ENCODE measurements around the gene ASB11.
"Not testable (repeated sequence)": the region's sequence is repeated elsewhere in the genome, so short reads cannot be mapped to it uniquely, and the experiment has no call there.

ASB11 gene, protein sequence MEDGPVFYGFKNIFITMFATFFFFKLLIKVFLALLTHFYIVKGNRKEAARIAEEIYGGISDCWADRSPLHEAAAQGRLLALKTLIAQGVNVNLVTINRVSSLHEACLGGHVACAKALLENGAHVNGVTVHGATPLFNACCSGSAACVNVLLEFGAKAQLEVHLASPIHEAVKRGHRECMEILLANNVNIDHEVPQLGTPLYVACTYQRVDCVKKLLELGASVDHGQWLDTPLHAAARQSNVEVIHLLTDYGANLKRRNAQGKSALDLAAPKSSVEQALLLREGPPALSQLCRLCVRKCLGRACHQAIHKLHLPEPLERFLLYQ

DNA sequence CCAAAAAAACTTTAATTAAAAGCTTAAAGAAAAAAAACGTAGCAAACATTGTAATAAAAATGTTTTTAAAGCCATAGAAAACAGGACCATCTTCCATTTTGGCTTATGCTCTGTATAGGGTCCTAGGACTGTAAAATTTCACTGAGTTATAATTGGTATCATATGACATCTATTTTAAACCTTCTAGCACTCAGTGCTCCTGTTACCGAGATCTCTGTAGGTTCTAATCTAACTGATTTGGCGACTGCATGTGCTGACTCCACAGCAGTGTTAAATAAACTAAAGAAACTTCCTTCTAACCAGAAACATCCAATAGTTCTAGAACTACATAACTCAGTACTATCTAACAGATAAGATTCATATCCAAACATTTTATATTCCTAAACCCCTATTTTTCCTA is at the start of gene ASB11:
Gene ASB11, minus strand, starts transcription at position 132 of the 400 bp plus-strand sequence. Its CDS starts 35 bp downstream, at position 97.
- DNase-seq = no peak

DNA sequence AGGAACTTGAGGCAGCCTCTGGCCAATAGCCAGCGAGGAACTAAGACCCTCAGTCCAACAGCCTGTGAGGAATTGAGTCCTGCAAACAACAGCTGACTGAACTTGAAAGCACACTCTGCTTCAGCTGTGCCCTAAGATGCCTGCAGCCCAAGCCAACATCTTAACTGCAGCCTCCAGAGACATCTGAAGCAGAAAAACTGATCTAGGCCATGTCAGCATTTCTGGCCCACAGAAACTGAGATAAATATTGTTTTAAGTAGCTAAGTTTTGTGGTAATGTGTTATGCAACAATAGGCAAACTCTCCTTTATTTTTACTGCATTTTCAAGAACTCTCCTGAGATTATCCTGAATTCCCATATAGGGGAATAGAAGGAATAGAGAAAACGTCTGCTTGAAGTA is 44.3 kb upstream of the ASB11 start:
- no peak for DNase-seq

DNA sequence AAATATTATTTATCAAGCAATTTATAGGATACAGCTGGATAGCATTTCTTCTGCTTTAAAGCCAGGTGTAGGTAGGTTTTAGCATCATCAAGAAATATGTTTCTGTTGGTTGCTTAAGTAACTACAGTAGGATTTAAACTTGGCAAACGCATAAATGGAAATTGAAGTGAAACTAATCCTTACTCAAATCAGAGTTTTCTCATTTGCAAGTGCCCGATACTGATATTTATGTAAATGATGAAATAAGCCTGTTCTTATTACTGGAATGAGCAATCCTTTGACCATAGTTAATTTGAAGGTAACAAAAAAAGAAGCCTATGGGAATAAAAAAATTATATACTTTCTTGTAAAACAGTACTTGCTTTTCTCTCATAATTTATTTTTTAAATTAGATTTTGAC is 43.1 kb upstream of the ASB11 start:
- DNase-seq = no peak

DNA sequence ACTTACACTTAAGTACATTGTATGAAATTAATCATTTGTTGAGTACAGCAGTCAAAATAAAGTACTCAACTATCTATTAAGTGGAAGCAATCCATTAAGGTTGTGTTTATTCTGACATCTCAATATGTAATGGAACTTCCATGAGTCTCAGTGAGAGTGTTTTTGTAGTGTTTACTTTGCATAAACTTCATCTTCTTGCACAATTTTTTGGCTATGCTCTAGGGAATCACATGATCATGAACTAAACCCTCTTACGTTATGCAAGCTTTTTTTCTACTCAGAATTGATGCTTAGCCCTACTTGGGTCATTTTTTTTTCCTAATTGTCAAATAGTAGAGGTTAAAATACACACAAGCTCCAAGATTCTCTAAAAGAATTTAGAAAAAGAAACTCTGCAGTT is 41.0 kb upstream of the ASB11 start:
- no peak for DNase-seq

DNA sequence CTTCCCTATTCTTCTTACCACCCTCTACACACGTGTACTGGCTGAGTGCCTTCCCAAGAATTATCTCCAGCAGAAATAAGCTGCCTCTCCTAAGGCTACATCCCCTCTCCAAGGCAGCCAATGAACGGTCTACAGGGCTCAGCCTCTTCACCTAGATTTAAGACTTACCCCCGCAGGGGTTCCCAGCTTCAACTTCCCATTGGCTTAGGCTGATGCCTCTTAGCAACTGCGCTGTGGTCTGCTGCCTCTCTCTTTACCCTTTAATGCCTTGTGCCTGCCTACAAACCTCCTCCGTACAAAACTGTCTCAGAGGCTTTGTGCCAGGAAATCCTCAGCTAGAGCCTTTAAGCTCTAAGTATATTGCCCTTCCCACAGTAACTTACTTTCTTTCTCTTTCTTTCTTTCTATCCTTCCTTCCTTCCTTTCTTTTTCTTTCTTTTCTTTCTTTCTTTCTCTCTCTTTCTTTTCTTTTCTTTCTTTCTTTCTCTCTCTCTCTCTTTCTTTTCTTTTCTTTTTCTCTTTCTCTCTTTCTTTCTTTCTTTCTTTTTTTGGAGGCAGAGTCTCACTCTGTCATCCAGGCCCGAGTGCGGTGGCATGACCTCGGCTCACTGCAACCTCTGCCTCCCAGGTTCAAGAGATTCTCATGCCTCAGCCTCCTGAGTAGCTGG is 35.0 kb upstream of the ASB11 start:
- no peak for DNase-seq

DNA sequence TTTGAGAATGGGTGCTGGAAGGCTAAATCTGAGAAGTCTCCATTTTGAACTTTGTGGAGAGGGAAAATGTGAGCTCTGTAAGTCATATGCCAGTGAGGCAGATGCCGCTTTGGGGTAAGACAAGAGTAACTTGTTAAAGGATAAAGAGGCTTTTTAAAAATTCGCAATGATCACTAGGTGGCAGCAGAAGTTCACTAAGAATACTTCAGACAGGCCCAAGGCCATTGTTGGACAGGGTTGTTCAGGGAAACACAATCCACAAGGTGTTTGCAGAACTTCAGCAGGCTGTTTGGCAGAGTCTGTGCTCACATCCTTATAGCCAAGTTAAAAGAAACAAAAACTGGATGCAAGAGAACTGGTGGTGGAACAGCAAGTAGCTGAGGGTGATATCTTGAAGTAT is 33.6 kb upstream of the ASB11 start:
- no peak for DNase-seq

DNA sequence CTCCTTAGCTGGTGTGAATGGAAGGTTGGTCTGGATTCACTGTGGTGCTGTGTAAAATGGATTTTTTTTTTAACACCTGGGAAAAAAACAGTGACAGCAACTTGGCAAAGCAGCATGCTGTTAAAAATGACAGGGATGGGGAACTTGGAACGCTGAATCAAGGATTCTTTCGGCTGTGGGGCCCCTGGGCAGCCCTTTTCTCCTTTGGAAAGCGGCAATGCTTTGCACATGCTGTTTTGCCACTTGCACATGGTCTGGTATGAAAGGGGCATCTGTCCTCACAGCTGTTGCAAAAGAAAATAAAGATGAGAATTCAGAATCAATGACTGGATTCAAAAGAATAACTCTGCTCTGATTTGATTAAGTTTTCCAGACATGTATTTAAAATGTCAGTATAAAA is 30.5 kb upstream of the ASB11 start:
- DNase-seq = no peak

DNA sequence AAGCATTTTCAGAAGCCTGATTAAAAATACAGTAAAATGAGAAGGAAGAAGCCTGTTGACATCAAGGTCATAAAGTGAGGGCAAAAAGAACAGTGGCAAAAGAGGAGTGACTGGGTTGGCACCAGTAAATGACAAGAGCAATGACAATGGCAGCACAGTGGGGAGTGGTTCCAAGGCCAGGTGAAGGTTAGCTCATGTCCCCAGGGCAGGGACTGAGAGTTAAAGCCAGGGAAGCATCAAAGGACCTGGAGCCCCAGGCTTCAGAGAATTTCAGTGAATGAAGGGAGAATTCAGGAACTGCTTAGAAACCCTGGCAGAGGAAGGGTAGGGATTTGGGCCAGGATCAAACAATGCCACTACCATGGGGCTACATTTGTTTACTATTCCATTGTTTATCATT is 28.7 kb upstream of the ASB11 start:
- DNase-seq = no peak

DNA sequence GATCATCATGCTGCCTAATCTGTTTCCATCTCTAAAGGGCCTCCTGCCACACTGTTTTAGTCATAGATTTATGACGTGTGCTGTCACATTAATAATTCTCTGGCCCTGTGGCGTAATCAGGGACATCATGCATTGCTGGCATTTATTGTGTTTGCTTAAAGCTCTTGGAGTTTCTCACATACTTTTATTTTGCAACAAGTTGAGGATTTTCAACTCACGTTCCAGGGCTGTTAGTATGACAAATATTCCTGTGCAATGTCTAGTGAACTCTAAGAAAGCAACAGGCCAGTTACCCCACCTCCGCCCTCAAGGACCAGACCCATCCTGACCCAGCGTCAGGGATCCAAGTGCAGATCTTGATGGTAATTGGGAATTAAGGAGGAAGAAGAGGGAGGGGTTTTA is 27.6 kb upstream of the ASB11 start:
- DNase-seq = no peak

DNA sequence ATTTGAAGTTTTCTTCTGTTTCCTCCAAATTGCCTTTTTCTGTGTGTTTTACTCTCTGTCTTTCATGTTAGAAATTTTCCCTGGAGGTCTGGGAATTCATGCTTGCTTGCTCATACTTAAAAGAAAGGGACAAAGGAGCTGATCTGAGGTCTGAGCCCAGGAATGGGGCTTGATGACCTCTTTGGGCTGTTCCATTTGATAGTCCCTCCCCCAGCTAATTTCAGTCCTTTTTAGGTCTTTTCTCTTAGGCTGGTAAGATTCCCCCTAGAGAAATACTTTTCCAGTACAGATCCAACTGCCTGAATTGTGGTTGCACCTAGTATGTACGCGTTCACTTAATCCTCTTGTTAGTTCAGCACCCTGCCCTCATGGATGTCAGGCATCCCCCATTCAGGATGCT is 25.4 kb upstream of the ASB11 start:
- DNase-seq = no peak

DNA sequence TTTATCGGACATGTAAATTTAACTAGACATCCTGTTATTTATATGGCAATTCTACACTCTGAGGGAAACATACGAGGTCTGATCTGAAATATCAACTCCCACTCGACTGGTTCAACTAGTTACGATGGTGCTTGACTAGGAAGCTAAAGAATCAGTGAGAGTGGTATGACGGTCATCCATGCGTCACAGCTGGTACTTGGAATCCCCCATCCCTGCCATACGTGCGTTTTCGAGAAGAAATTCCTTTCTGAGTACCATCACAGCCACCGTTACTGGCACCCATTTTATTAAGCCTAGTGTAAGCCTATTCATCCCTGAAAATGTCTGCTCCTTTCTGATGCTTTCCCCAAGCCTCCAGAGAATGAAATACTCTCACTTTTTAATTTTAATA is 20.6 kb upstream of the ASB11 start:
- DNase-seq = peak; percentile 1

DNA sequence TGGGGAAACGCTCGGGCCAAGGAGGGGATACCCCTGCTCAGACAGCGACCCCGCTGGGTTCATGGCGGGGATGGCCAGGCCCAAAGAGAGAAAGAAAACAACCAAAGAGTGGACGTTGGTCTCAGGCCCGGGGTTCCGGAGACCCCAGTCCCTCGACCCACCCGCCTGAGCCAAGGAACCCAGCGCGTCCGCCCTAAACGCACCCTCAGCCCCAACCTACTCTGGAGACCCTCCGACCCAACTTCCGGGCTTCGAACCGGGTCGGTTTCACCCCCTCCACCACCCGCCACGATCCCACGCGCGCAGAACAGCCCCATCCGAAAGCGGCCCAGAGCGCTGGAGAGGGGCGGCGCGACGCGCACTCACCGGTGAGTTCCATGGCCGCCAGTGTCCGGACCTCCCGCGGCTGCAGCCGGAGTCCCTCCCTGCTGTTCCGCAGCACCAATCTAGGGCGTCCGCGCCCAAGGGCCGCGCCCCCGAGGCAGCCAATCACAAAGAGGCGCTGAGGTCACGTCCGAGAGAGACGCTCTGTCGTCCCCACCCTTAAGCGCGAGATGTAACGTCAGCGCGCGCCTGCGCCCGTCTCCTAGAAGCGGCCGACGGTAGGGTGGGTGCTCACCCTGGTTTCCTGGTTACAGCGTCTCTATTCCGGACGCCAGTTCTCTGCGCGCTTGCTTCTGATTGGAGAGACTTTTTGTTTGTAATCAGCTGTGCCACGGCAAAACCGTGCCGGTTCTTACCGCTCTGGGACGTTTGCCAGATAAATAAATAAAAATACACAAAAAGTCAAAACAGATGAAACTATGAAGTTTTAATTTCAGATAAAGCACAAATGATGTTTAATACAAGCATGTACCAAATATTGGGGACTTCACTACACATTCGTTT is 19.9 kb upstream of the ASB11 start, which contains the start of gene PIGA:
Gene PIGA, minus strand, starts transcription at position 389 of the 888 bp plus-strand sequence. CDS start 3,593 bp downstream, outside the sequence.
- DNase-seq = peak; percentile 86

DNA sequence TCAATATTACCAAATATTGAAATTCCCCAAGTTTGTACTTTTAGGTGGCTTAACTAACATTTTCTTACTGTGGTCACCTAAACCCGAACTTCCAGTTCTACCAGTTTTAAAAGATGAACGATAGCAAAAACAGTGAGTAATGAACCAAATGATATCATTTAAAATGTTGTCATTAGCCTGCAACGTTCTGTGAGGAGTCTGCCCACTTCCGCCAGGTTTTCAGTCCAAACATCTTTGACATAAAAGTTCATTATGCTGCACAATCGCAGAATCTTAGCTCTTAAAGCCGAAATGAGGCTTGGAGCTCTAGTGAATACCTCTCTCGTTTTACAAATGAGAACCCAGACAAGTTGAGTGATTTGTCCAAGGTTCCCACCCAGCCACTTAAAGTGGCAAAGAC is 19.1 kb upstream of the ASB11 start:
- DNase-seq = no peak

DNA sequence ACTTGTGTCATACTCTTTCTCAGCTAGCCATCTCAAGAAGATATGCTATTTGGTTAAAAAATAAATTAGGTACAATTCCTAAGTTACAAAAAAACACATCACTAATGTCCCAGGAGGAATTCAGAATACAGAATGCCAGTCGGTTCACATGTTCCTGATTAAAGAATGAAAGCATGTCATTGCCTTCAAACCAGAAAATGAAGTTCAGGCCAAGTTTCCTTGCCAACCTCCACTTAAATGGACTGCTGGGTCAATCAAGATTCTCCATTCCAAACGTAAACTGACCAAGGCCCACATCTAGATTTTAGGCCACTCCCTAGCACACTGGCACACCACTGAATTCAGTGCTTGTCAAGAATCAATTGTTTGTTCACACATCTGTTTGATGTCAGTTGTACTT is 13.4 kb upstream of the ASB11 start:
- no peak for DNase-seq

DNA sequence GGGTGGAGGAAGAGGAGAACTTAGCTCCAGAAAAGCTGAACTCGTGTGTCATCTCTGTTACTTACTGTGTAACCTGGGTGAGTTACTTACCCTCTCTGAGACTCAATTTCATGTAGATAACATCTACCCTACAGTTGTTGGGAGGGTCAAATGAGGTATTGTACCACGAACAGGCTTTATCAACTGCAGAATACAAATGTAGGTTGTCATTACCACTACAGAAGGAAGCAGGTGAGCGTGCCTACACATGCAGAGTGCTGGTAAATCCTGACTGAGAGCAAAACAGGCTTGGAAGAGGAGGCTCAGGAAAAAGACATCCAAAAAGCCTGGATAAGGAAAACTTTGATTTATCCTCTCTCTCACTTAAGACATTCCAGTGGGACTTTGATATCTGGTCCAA is 12.7 kb upstream of the ASB11 start:
- no peak for DNase-seq

DNA sequence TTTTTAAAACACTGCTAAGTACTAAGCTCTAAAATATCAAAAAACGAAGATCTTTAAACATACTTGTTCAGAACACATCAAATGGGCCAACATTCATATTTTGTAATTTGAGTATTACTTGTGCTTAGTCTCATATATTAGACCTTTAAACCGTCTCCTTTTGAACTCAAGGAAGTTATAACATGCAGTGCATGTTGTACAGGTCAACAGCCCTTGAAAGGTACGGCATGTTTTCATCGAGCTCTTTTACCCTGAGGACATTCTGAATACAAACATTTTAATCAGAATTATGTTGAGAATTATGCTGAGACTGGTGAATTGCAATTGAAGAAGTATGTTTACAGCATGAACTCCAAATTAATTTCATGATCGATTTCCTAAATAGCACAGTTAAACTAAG is 7.0 kb upstream of the ASB11 start:
- no peak for DNase-seq

DNA sequence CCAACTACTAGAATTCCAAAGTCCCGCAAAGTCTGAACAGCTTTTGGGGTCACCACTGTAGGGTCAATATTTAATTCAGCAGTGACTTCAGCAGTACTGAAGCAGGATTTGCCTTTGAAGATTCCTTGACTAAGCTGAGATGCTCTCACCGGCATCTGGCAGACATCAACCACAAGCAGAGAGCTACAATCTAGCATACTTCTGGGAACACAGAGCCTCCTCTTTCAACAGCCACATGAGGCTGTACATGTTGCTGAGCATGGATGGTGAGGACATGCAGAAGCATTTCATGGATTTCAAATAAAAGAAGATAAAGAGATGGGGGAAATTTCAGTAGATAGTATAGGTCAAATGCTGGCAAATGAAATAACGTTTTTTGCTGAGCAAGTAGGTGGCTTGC is 6.6 kb upstream of the ASB11 start:
- DNase-seq = no peak

DNA sequence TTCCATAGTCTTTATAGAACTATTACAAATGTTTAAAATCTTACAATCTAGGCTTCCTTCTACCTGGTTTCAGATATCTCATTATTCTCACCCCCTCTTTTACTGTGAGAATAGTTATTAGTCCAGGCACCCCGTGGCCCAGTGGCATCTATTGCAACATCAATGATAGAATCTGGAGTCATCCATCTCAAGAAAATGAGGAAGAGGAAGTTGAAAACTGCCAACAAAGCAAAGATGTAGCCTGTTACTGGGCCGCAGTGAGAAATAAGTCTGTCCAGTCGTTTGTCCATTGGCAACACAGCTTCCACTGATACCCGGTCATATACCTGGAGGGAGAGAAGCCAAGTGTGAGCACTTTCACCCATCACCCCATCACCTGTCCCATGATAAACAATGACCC is 6.0 kb upstream of the ASB11 start:
- DNase-seq = no peak

DNA sequence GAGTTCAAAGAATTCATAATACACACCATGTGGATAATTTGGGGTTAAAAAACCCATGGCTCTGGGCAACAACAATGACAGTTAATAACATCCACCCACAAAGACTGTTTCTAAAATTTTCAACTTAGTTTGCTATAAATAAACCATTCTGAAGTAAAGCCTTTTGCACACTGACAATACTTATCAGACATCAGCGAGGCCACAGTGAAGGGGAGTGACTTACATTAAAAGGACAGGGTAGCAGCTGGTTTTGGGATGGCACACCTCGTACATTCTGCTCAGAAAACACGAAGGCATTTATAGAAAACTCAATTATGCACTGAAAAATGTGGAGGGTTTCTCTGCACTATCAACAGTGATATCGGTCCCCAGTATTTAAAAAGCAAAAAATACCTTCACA is 4.9 kb upstream of the ASB11 start:
- DNase-seq = no peak

DNA sequence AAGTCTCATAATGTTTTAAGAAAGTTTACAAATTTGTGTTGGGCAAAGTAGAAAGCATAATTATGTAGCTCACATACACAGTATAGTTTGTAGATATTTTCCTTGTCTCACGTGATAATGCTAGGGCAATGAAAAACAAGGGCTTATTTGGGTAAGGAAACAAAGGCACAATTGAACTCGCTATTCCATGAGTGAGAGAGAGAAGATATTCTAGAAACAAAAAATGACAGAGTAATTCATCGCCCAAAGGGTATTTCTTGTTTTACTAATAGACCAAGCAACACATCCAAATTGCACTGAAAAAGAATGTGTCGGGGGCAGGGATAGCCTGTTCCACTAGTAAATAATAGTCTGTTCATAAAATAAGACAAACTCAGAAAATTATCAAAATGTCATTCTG is 3.6 kb upstream of the ASB11 start:
- no peak for DNase-seq

DNA sequence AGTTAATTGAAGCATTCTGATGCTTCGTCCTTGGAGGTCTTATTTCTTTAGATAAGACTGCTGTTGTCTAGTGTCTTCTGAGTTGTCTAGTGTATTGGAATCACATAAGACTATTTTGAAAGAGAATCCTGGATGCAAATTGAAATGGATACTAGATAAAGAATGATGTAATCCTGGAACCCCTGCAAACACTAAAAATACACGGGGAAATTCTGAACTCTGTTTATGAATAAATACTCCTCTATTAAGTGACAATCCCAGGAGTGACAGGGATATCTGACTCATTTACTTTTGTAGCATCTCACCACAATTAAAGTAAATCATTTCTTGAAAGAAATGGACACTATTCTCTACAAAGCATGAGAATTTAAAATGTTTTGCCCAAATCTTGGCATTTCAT is 968 bp downstream of the ASB11 start:
- DNase-seq = no peak

DNA sequence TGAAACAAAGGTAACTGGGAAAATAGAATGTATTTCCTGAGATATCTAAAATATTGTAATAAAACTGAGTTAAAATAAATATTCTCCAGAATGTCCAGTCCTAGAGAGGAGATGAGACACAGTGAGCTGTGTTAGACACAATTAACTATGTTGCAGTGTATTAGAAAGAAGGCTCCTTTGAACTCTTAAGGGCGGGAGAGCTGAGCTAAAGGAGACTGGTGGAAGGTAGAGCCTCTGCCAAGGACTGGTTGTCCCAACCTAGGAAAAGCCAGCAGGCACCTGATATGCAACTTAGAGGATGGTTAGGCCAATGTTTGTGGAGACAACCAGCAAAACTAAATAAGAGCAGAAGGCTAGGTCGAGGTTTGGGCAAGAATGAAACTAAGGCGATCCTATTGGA is 4.3 kb downstream of the ASB11 start:
- no peak for DNase-seq

DNA sequence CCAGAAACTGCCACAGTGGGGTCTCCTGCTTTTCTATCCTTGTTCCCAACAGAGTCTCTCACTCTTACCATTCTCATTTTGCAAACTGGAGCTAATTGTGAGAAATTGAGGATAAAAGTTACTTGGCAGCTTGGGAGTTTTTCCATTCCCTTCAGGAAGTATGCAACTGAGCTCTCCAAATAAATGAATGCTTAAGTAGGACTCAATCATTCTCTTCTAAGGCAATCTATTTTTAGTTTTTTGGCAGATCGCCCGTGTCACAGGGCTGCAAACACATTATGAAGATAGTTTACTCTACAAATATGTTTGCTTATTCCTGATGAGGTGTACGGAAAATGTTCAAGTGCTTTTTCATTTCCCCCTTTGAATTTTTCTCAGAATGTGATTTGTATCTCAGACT is 5.3 kb downstream of the ASB11 start:
- DNase-seq = no peak

DNA sequence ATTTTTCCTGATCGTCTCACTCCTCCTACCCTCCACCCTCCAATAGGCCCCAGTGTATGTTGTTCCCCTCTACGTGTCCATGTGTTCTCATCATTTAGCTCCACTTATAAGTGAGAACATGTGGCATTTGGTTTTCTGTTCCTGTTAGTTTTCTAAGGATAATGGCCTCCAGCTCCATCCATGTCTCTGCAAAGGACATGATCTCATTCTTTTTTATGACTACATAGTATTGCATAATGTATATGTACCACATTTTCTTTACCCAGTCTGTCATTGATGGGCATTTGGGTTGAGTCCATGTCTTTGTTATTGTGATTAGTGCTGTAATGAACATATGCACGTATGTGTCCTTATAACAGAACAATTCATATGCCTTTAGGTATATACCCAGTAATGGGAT is 9.5 kb downstream of the ASB11 start:
- not testable (repeated sequence) for DNase-seq

Measured in activated effector memory CD4-positive, alpha-beta T cell treated with Interleukin-2 at 50 U/mL for 16 hours (primary cell).